GM10847 (cell line): ENCODE measurements around the gene OCEL1.

Experiments
- POLR2A ChIP-seq: IDR thresholded peaks from 2 replicates; pipeline ENCODE4 v1.6.1; 2011; ENCODE audit not compliant: insufficient read length; ENCODE audit errors: extremely low read depth

Gene OCEL1

GRCh38 chr19:17244618-17245534, 18.9 kb downstream of the OCEL1 start:
- TF ChIP-seq POLR2A: no peak

- no peak for TF ChIP-seq POLR2A
Observed at GRCh38 chr19:17245535-17245984, 19.5 kb downstream of the OCEL1 start, which contains the start of gene NR2F6. NR2F6 (minus strand) TSS chr19:17245919; CDS start chr19:17245220, 699 bp downstream.

- TF ChIP-seq POLR2A: no peak
Observed at GRCh38 chr19:17246681-17247425, 20.8 kb downstream of the OCEL1 start.

GRCh38 chr19:17248011-17248776, 22.2 kb downstream of the OCEL1 start:
- no peak for TF ChIP-seq POLR2A

- TF ChIP-seq POLR2A: no peak
Observed at GRCh38 chr19:17249887-17250548, 24.0 kb downstream of the OCEL1 start.

GRCh38 chr19:17254636-17255035, 28.6 kb downstream of the OCEL1 start:
- TF ChIP-seq POLR2A: no peak

GRCh38 chr19:17255150-17255621, 29.2 kb downstream of the OCEL1 start:
- no peak for TF ChIP-seq POLR2A

- TF ChIP-seq POLR2A: no peak
Observed at GRCh38 chr19:17256130-17256529, 30.1 kb downstream of the OCEL1 start.

- TF ChIP-seq POLR2A: no peak
Observed at GRCh38 chr19:17259118-17259780, 33.2 kb downstream of the OCEL1 start.

- TF ChIP-seq POLR2A: no peak
Observed at GRCh38 chr19:17259934-17260333, 33.9 kb downstream of the OCEL1 start.

GRCh38 chr19:17260842-17261325, 34.9 kb downstream of the OCEL1 start:
- no peak for TF ChIP-seq POLR2A

GRCh38 chr19:17262557-17262956, 36.5 kb downstream of the OCEL1 start:
- TF ChIP-seq POLR2A: no peak

GRCh38 chr19:17263712-17264640, 38.0 kb downstream of the OCEL1 start:
- TF ChIP-seq POLR2A: no peak
